Posterior cingulate gyrus (tissue), 11 donors: Measurements from ENCODE around the gene HACD3.
"Not testable (repeated sequence)": the region's sequence is repeated elsewhere in the genome, so short reads cannot be mapped to it uniquely, and the experiment has no call there.

Experiments used
- DNase-seq, 10 donors: peaks; one replicate each; pipeline versions ENCODE4 v3.0.0 to v3.0.0-alpha.2; 2020 to 2021; ENCODE audit warnings: mixed read lengths in 3 of 10
- intact Hi-C: fragments of 100-400 bp; cut with DNase I; formaldehyde crosslinking; loops from one replicate; pipeline ENCODE4 v1.15.1; 2023

The HACD3 gene

DNA sequence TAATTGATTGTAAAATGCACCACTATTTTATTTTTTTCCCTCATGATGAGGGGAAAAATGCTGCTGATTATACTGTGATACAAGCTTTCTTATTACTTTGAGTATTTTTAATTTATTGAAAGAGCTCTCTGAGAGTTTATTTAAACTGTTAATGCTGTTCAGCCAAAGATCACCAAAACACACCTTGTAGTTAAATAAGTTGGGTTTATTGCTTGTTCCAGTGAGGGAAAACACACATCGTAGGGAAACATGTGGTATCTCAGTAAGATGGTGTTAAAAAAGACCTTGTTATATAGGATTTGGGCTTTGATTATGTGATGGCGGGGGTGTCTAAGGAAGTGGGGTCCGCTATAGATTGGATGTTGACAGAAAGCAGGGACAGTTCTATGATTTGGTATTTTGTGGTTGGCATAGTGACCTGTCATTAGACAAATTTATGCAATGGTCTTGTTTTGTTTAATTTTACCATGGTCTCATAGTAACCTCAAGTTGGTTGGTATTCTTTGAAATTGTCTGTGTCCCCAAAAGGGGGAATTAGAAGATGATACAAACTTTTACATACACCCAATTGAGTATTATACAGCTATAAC lies 11.1 kb downstream of the HACD3 start:
- no peak for DNase-seq
- intact Hi-C loops: no loop called here

DNA sequence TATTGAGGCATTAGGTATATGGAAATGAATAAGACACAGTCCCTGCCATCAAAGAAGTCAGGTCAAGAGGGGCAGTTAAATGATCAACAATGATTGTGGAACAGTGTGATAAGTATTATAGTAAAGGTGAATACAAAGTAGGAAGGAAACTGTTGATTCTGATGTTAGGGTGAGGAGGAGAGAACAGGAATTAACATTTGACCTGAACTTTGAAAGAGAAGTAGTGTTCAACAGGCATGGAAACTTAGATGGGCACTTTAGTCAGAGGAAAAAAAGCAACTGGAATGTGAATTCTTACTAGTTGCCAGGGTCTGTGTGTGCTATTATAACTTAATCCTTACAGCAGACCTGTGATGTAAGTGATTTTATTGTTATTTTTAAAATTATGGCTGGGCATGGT lies 17.6 kb downstream of the HACD3 start:
- DNase-seq: no peak
- intact Hi-C loops: no loop called here

GRCh38 chr15:65549288-65549687 lies 19.0 kb downstream of the HACD3 start:
- intact Hi-C loops, DNase-seq: not testable (repeated sequence)

GRCh38 chr15:65550681-65551098 lies 20.4 kb downstream of the HACD3 start:
- DNase-seq: no peak
- intact Hi-C loops: no loop called here

DNA sequence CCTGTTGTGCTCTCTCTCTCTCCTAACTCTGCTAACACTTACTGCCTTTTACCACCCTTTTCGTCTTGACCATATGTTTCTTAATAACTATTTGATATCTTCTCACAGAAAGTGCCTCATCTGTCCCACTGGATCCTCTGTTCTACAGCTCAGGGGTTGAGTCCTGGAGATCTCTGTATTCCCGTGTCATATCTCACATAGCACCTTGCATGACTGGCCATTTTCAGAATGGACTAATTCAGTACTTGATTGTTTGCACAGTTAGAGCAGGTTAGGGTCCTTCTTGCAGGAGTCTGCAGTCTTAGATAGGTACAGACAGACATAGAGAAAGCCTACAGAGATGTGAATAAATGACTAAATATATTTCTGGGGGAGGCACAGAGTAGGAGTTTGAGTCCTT lies 20.9 kb downstream of the HACD3 start:
- intact Hi-C loops: no loop called here
- no peak for DNase-seq

- DNase-seq, intact Hi-C loops: not testable (repeated sequence)
Measured at GRCh38 chr15:65552851-65553250, 22.6 kb downstream of the HACD3 start.

- DNase-seq: no peak
- intact Hi-C loops: no loop called here
Measured at GRCh38 chr15:65553691-65554090, 23.4 kb downstream of the HACD3 start.

GRCh38 chr15:65556622-65557021 lies 26.4 kb downstream of the HACD3 start:
- no peak for DNase-seq
- intact Hi-C loops: no loop called here

DNA sequence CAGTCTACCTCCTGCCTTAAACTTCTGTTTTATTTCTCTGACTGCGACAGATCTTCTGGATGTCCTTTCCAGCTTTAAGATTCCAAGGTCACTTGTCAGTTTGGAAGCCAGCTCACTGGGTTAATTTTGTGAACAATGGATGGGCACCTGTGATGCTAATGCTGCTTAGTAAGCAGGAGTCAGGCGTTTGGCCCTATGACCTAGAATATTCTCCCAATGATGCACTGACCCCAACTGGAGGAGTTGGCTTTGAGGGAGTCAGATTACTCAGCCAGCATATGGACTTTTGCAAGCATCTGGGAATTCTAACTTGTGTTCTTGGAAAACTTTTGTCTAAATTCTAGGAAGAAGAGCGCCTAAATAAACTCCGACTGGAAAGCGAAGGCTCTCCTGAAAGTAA lies 28.1 kb downstream of the HACD3 start:
- intact Hi-C loops: no loop called here
- DNase-seq: no peak

- intact Hi-C loops: no loop called here
- DNase-seq: no peak
Measured at GRCh38 chr15:65558997-65559760, 28.9 kb downstream of the HACD3 start.

- intact Hi-C loops: no loop called here
Measured at GRCh38 chr15:65559941-65560340, 29.7 kb downstream of the HACD3 start.

DNA sequence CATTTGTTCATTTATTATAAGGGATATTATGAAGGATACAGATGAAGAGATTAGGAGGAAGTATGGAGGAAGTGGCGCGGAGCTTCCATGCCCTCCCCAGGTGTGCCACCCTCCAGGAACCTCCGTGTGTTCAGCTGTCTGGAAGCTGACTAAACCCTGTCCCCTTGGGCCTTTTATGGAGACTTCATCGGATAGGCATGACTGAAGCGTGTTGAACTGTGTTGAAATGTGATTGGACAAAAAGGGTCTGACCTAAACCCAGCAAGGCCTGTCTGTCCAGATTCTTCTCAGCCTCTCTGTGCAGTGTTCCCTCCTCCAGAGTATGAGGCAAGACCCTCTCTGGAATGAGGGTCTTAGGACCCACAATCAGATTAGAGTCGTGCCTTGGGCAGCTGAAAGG lies 31.7 kb downstream of the HACD3 start:
- intact Hi-C loops: no loop called here
- DNase-seq: no peak

More at GRCh38 chr15:65559941-65560340, 29.7 kb downstream of the HACD3 start:
- DNase-seq: no peak

DNA sequence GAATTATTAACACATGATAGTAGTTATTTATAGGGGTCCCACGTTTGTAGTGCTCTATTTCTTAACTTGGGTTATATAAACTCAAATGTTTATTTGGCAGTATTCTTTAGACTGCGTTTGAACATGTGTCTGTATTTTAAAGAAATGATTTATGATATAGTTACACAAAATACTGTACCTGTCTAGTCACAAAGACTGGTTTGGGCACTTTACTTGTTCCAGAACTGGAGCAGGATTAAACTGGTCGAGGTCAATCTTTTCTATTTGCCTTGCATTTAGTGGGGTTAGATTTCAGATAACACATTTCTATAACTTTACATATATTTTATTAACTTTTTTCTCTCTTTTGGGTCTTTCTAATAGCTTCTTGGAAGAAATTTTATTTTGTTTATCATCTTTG lies 39.5 kb downstream of the HACD3 start:
- intact Hi-C loops: no loop called here
- DNase-seq: no peak

DNA sequence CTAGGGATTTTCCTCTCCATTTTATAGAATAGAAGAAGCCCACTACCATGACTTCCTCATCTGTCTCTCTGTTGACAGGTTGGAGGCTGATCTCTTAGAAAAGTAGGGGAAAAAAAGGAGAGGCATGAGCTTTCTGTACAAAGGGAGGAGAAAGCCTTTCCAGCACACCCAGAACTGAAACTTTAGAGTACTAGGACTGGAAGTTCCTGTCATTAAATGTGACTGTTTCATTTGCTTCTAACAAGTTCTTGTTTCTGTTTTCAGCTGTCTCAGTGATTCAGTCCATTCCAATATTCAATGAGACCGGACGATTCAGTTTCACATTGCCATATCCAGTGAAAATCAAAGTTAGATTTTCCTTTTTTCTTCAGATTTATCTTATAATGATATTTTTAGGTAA lies 41.7 kb downstream of the HACD3 start:
- intact Hi-C loops: no loop called here
- no peak for DNase-seq

- no peak for DNase-seq
- intact Hi-C loops: no loop called here
Measured at GRCh38 chr15:65576664-65577063, 46.4 kb downstream of the HACD3 start.

DNA sequence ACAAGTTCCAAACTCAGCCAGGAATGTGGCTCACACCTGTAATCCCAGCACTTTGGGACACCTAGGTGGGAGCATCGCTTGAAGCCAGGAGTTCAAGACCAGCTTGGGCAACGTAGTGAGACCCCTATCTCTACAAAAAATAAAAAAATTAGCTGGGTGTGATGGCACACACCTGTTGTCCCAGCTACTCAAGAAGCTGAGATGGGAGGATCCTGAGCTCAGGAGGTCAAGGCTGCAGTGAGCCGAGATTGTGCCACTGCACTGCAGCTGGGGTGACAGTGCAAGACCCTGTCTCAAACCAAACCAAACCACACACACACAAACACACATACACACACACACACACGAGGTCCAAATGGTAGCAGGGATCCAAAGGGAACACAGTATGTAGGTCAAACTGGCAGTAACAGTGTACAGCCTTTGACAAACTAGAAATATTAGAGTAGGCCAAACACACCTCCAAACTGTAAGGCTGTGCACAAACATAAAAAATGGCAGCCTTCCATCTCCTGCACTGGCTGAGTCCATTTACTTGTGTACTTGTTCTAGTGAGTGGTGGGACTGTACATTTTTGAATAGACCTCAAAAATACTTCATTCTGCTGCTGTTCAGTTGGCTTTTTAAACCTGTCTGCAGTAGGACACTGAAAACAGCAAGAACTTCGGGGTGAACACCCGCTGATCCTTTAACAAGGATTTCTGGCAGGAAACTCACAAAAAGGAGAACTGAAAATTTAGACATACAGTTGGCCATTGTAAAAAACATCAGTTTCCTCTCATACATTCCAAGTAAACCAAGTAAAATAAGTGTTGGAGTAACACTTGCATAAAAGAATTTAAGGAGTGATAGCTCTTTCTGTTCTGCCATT lies 47.1 kb downstream of the HACD3 start:
- intact Hi-C loops: no loop called here
- no peak for DNase-seq

GRCh38 chr15:65578904-65579728 lies 48.9 kb downstream of the HACD3 start:
- no peak for DNase-seq
- intact Hi-C loops: no loop called here

DNA sequence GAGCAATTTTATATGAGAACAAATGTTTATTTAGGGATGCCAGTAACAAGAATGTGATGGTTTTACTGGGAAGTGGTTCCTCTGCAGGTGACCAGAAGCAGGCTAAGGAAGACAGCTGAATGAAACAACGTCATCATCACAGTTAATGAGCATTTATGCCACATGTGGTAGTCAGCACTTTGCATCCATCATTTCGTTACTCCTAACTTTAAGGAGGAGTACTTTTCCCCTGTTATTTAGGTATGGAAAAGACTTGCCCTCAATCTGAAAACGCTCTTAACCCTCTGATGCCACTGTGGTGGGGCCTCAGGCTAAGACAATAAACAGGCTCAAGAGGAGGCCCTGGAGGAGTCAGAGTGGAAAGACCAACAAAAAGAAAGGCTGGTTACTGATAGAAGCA lies 49.5 kb downstream of the HACD3 start:
- DNase-seq: no peak
- intact Hi-C loops: no loop called here

DNA sequence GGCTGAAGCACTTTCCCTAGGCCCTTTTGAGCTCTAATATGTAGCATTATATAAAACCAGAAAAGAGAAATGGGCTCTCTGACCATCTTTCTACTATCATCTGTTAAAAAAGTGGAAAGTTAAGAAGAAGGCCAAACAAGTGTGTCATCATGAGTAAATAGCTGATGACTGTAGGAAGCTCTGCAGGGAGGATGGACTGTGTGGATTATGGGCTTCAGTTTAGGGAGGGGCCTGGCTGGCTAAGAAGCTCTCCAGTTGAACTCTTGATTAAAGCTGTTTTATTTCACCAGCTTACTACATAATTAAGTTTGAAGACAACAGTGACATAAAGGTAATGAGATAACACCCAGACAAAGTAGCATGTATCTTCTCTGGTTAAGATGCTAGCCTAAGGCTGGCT lies 50.0 kb downstream of the HACD3 start:
- DNase-seq: no peak
- intact Hi-C loops: no loop called here

DNA sequence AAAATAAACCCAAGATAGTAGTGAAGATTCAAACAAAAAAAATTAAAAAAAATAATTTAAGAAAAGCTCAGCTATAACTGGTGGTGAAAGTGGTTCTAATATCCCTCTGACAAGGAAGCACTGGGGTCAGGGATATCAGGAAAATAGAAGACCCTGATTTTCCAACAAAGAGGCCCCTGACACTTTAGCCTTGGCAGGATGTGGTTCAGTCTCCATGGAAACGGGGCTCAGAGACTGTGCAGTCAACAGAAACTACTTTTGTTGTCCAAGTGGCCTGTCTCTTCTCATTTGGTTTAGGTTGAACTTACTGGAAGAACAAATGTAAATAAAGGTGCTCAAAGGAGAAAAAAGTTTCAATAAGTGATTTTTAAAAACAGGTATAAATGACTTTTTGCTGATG lies 53.4 kb downstream of the HACD3 start:
- intact Hi-C loops: no loop called here
- no peak for DNase-seq

DNA sequence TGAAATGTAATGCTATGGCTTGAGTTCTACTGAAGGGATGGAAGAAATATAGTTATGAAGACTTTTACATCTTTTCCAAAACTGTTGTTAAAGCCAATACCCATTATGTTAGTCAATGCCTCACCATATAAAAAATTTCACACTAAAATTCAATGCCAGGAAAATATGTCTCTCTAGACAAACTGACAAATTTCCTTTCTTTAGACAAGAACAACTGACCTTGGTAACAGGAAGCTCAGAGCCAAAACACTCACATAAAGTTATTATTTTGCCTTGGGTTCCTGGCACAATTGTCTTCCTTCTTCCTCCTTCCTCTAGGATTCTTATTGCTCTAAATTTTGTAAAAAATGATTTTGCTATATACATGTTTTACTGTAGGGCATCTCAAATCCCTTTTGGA lies 54.0 kb downstream of the HACD3 start:
- intact Hi-C loops: no loop called here
- DNase-seq: no peak
